Occipital lobe (tissue), 1 donor: ENCODE measurements around the gene TMEM184A. TPM values are rescaled to one million over a fixed set of nuclear protein-coding genes. Genes with fewer than 3 reads are reported as not detected.

Experiments
- total RNA-seq: library from RNA; depleted of rRNA; stranded (reverse); fragments of >200 nt; gene quantifications from one replicate; pipeline ENCODE4 v1.2.3, GENCODE V29; 2014

TMEM184A gene
- total RNA-seq, 1 donor from 2014 or later: not detected

Other genes starting within 250 kb of the TMEM184A start
- 4.2 TPM for gene MICALL2, start 96.7 kb downstream of the TMEM184A start, total RNA-seq
- gene INTS1, start 51.8 kb downstream of the TMEM184A start, total RNA-seq: 15.8 TPM
- 6.9 TPM for gene MAFK, start 25.5 kb downstream of the TMEM184A start, total RNA-seq
- gene PSMG3, start 13.8 kb upstream of the TMEM184A start, total RNA-seq: 19.2 TPM
- gene ELFN1, start 114.1 kb upstream of the TMEM184A start, total RNA-seq: 9.5 TPM